ENCODE measurements around the gene DLG2.

DNA sequence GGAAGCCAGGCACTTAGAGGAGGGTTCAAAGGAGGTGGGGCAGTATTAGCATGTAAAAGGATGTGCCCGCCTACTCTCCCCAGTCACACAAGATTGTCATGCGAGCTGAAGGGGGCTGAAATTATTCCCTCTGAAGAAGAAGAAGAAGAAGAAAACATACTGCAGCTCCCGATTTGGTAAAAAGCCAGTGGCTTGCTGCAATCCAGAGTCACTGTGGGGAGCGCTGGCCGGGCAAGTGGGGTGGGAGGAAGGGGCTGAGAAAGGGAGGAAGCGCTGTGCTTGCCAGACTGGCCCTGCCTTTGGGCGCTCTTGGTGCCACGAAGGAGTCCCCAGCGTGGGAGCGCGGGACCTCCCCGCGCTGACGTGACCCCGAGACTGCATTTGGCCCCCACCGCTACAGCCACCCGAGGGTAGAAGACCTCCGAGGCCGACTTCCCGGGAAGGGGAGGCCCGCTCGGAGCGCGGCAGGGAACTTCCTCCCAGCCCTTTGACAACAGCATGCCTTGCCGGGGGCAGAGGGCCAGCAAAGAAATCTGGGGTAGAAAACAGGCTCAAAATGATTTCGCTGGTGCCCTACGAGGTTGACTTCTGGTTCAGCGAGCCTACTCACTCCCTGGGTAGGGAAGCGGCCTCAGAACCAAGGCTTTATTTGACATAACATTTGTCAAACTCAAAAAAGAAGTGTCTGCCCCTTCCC lies 906.3 kb downstream of the DLG2 start:
- TF ChIP-seq EP300 (IDR thresholded peaks at IDR 0.05) (no peak), POLR2A (IDR thresholded peaks at IDR 0.05) (no peak)
- TF ChIP-seq, protein P1, sequence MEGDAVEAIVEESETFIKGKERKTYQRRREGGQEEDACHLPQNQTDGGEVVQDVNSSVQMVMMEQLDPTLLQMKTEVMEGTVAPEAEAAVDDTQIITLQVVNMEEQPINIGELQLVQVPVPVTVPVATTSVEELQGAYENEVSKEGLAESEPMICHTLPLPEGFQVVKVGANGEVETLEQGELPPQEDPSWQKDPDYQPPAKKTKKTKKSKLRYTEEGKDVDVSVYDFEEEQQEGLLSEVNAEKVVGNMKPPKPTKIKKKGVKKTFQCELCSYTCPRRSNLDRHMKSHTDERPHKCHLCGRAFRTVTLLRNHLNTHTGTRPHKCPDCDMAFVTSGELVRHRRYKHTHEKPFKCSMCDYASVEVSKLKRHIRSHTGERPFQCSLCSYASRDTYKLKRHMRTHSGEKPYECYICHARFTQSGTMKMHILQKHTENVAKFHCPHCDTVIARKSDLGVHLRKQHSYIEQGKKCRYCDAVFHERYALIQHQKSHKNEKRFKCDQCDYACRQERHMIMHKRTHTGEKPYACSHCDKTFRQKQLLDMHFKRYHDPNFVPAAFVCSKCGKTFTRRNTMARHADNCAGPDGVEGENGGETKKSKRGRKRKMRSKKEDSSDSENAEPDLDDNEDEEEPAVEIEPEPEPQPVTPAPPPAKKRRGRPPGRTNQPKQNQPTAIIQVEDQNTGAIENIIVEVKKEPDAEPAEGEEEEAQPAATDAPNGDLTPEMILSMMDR (IDR thresholded peaks at IDR 0.05) = no peak

All from ovary (tissue), 3 donors.